Activated CD8-positive, alpha-beta memory T cell treated with anti-CD3 and anti-CD28 coated beads for 36 hours (primary cell): ENCODE results near the gene SMG6. TPM values are rescaled to one million over a fixed set of nuclear protein-coding genes. Genes with fewer than 3 reads are reported as not detected.

ENCODE experiments used
- CTCF ChIA-PET: fragments of 350-600 bp; sonication (Branson Sonifier 250); formaldehyde crosslinking; loops from one replicate; lab custom pipeline; 2021; ENCODE audit warnings: antibody characterized with exemption; lab: Charles Lee
- POLR2A ChIA-PET: fragments of 350-600 bp; sonication (Branson Sonifier 250); formaldehyde crosslinking; loops from one replicate; lab custom pipeline; 2021; ENCODE audit warnings: antibody characterized with exemption; lab: Charles Lee
- total RNA-seq, 2 experiments: library from RNA; stranded (reverse); gene quantifications; one replicate each; pipeline ENCODE4 v1.2.3, GENCODE V29; 2021

SMG6 gene
- total RNA-seq, 2 experiments from 2014 or later, result 55.0 to 60.8 TPM

DNA sequence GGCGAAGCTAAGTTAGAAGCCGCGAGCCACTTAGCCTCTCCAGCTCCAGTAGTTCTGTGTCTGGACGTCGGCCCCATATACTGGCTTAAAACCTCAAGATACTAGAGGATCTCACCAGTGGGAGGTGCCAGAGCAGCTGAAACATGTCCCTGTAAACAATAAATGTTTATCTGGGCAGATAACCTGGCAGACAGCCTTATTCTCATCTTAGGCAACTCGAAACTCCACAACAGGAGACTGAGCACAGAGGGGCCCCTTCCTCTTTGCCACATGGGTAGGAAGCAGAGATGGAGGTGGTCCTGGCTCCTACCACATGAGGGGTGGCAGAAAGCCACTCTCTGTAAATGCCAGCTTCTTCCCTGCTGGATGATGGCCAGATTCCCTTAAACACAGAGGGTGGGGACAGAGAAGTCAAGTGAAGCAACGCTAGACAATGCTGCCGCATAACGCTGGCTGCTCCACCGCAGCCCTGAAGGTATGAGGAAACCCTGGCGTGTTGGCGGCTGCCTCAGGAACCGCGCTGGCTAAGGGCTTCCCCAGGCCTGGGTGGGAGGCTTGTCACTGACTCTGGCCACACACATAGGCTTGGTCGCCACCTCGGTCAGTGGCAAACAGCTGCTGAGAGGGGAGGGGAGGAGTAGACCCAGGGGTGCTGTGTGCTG is 180.8 kb downstream of the SMG6 start:
- POLR2A ChIA-PET, result interaction anchor here (1.1 kb wide), 1 partner anchor 131 kb away, joined by 8 read pairs; no protein-coding TSS in a partner anchor
- CTCF ChIA-PET, result interaction anchor here (1.0 to 1.2 kb wide), 2 partner anchors 65 to 122 kb away, joined by 3 read pairs; no protein-coding TSS in a partner anchor

GRCh38 chr17:2120586-2121335 is 182.8 kb downstream of the SMG6 start:
- POLR2A ChIA-PET, result interaction anchor here (1.1 kb wide), 1 partner anchor 12 kb away, joined by 3 read pairs; no protein-coding TSS in a partner anchor
- CTCF ChIA-PET, result interaction anchor here (0.7 to 1.4 kb wide), 2 partner anchors 124 to 148 kb away, joined by 3 read pairs; no protein-coding TSS in a partner anchor

DNA sequence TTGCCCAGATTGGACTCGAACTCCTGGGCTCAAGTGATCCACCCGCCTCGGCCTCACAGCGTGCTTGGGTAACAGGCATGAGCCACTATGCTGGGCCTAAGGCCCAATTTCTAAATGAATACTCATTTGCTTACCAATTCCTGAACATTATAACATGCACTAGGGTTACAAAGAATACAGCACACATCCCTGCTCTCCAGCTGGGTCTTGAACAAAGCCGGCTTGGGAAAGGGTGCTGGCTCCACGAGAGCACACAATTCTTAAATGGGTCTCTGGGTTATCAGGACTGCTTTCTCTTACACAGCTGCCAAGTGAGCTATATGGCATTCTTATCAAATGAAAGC is 190.3 kb downstream of the SMG6 start:
- ChIA-PET POLR2A (no interaction called here), CTCF (interaction anchor here (0.7 to 0.9 kb wide), 3 partner anchors 18 to 126 kb away, joined by 3 to 6 read pairs (median 6); no protein-coding TSS in a partner anchor)

GRCh38 chr17:2111691-2112090 is 191.9 kb downstream of the SMG6 start:
- ChIA-PET POLR2A (no interaction called here), CTCF (interaction anchor here (1.2 kb wide), 1 partner anchor 26 kb away, joined by 3 read pairs; no protein-coding TSS in a partner anchor)

DNA sequence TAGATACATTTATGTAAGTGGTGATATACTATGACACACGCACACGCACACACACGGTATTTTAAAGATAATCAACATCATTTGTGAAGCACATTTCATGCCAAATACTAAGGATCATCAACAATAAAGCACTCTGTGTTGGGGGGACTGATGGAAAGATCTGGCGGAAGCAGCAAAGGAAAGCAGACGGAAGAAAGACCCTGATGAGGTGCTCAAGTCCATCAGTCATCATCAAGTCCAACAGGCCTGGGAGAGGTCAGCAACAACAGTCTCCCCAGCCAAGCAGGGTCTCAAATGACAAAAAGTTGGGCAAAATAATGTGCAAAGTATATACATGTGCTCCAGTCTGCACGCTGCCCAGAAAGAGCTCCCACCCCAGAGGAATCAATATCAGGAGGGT is 193.1 kb downstream of the SMG6 start:
- ChIA-PET POLR2A (interaction anchor here (0.6 kb wide), 1 partner anchor 55 kb away, joined by 3 read pairs; no protein-coding TSS in a partner anchor), CTCF (interaction anchor here (0.8 kb wide), 1 partner anchor 38 kb away, joined by 3 read pairs; no protein-coding TSS in a partner anchor)

DNA sequence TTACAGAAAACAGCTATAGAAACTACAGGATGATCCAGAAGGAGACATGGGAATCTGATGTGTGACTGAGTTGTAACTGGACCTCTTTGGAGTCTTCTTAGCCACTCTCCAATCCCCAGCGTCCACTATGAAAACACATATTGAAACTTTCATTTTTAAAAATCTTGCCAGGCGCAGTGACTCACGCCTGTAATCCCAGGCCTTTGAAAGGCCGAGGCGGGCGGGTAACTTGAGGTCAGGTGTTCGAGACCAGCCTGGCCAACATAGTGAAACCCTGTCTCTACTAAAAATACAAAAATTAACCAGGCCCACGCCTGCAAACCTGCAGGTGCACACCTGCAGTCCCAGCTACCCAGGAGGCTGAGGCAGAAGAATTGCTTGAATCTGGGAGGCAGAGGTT is 195.4 kb downstream of the SMG6 start:
- ChIA-PET POLR2A (no interaction called here), CTCF (no interaction called here)

DNA sequence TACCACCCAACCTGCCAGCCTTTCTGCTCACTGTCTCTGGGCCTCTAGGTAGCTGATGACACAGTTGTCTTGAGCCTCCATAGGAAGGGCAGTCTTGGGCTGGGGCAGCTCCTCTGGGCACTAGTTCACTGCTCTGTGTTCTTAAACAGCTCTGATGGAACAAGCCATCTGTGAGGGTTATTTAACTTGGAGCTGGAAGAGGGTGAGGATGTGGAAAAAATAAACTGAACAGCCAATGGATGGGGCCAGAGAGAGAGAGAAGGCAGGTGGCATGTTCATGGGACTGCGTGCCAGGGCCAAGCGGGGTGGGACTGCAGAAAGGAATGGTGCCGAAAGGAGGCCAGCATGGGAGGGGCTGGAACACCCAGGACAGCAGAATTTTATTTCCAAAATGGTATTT is 196.1 kb downstream of the SMG6 start:
- ChIA-PET POLR2A (no interaction called here), CTCF (no interaction called here)

GRCh38 chr17:2107050-2107449 is 196.5 kb downstream of the SMG6 start:
- CTCF ChIA-PET, result interaction anchor here (0.7 kb wide), 1 partner anchor 83 kb away, joined by 3 read pairs; no protein-coding TSS in a partner anchor
- POLR2A ChIA-PET, result no interaction called here

- ChIA-PET POLR2A (no interaction called here), CTCF (interaction anchor here (0.7 kb wide), 1 partner anchor 83 kb away, joined by 3 read pairs; no protein-coding TSS in a partner anchor)
These were observed 197.2 kb downstream of the SMG6 start for GRCh38 chr17:2106308-2106955.

DNA sequence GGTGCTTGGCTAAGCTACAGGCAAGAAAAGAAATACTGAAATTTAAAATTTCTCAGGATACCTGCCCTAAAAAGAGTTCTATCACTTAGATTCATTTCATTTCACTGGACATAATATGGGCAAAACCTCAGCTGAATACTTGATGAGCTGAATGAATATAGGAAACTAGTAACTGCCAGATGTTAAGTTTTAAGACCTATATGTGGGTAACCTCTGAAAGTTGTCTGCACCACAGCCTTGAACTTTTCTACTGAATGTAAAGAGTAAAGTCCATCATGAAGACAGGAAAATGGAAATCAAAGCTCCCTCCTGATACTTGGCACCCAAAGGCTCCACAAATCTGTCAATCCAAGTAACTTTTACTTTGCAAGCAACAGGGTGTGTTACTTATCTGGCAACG is 197.9 kb downstream of the SMG6 start:
- CTCF ChIA-PET, result no interaction called here
- POLR2A ChIA-PET, result no interaction called here

DNA sequence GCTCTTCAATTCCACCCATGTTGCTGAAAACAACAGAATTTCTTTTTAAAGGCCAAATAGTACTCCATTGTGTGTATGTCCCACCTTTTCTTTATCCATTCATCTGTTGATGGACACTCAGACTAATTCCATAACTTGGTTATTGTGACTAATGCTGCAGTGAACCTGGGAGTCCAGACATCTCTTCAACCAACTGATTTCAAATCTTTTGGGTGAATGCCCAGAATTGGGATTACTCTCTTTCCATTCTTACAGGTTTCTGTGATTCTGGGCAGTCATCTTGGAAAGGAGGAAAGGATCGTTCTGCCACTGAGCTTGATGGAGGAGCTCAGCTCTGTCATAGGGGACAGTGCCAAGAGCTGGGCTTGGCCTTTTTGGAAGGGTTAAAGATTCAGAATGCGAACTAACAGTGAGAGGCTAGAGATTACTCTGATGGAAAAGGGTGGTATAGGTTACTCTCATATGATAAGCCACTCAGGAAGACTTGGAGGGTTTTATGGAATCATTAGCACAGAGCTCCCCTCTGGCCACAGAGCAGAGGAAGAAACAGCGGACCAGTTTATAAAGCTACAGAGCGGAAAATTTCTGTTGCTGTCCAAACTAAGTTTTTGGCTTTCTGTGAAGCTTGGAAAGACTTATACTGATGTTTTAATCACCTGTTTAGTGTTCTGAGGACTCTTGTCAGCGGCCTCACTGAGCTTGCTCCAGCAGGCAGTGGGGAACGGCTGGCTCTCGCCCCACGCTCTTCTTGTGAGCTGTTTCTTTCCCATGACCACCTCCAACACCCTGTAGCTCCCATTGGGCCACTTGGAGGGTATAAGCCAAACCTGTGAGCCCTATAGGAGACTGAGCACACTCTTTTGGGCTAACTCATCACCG is 200.4 kb downstream of the SMG6 start:
- ChIA-PET POLR2A (no interaction called here), CTCF (interaction anchor here (0.8 kb wide), 1 partner anchor 47 kb away, joined by 3 read pairs; no protein-coding TSS in a partner anchor)

GRCh38 chr17:2101448-2102257 is 201.9 kb downstream of the SMG6 start:
- POLR2A ChIA-PET, result interaction anchor here (0.6 kb wide), 1 partner anchor 37 kb away, joined by 4 read pairs; no protein-coding TSS in a partner anchor
- CTCF ChIA-PET, result no interaction called here

GRCh38 chr17:2095536-2095910 is 208.1 kb downstream of the SMG6 start:
- ChIA-PET POLR2A (no interaction called here), CTCF (interaction anchor here (1.2 kb wide), 1 partner anchor 18 kb away, joined by 3 read pairs; no protein-coding TSS in a partner anchor)

GRCh38 chr17:2094891-2095535 is 208.6 kb downstream of the SMG6 start:
- ChIA-PET POLR2A (no interaction called here), CTCF (interaction anchor here (0.6 to 1.2 kb wide), 2 partner anchors 18 to 191 kb away, joined by 3 to 4 read pairs; no protein-coding TSS in a partner anchor)

GRCh38 chr17:2093349-2093748 is 210.2 kb downstream of the SMG6 start:
- POLR2A ChIA-PET, result no interaction called here
- CTCF ChIA-PET, result interaction anchor here (0.8 to 1.1 kb wide), 2 partner anchors 24 to 26 kb away, joined by 3 read pairs; no protein-coding TSS in a partner anchor

- CTCF ChIA-PET, result interaction anchor here (1.9 kb wide), 1 partner anchor 11 kb away, joined by 5 read pairs; no protein-coding TSS in a partner anchor
- POLR2A ChIA-PET, result interaction anchor here (0.6 kb wide), 1 partner anchor 23 kb away, joined by 5 read pairs; no protein-coding TSS in a partner anchor
These were observed 211.3 kb downstream of the SMG6 start for GRCh38 chr17:2092253-2092652.
